Prostate gland (tissue), 2 donors: ENCODE data around the gene SESN3. TPM values are rescaled to one million over a fixed set of nuclear protein-coding genes. Genes with fewer than 3 reads are reported as not detected.

Experiments used
- DNase-seq: peaks from one replicate; pipeline ENCODE4 v3.0.0-alpha.2; 2019; ENCODE audit warnings: low spot score
- H3K27ac ChIP-seq, 2 donors: fragments of 200-600 bp; sonication (generic); 2 replicates each; pipeline ENCODE4 v1.5.1; 2017 to 2019
- H3K27me3 ChIP-seq: fragments of 200-600 bp; sonication (generic); replicated peaks from 2 replicates; pipeline ENCODE4 v1.5.1; 2019; ENCODE audit not compliant: insufficient read depth
- H3K36me3 ChIP-seq, 2 donors: fragments of 200-600 bp; sonication (generic); 1 replicate in 1 of 2; 2 replicates in 1 of 2; pipeline versions ENCODE4 v1.5.1 to v1.8.1; 2017 to 2019
- H3K4me1 ChIP-seq: fragments of 200-600 bp; sonication (generic); replicated peaks from 2 replicates; pipeline ENCODE4 v1.5.1; 2019
- H3K4me3 ChIP-seq, 2 donors: fragments of 200-600 bp; sonication (generic); 2 replicates each; pipeline ENCODE4 v1.5.1; 2017 to 2019
- H3K9me3 ChIP-seq: fragments of 200-600 bp; sonication (generic); 2 replicates; pipeline ENCODE4 v1.5.1; 2017
- POLR2A ChIP-seq: fragments of 450-650 bp; IDR thresholded peaks from one replicate; pipeline ENCODE4 v1.6.1; 2016; ENCODE audit warnings: antibody characterized with exemption, mild to moderate bottlenecking
- POLR2AphosphoS5 ChIP-seq: sonication (generic); formaldehyde crosslinking; IDR thresholded peaks from one replicate; pipeline ENCODE4 v1.6.1; 2017; ENCODE audit warnings: antibody characterized with exemption
- WGBS: methylation state at CpG from one replicate; pipeline ENCODE4 v1.1.5; 2018; 5-methylcytosine and 5-hydroxymethylcytosine counted together
- intact Hi-C: fragments of 100-400 bp; cut with DNase I; formaldehyde crosslinking; loops from one replicate; pipeline ENCODE4 v1.14.2; 2022
- total RNA-seq, 2 donors: library from RNA; depleted of rRNA; stranded (reverse); fragments of >200 nt; gene quantifications; one replicate each; pipeline ENCODE4 v1.1.0, GENCODE V29; 2016
- TF ChIP-seq, protein P1 (sequence below), 4 experiments: fragments of 200-600 bp in 2 of 4; fragments of 450-650 bp in 2 of 4; sonication (generic) in 2 of 4; IDR thresholded peaks; 1 replicate in 3 of 4; 2 replicates in 1 of 4; pipeline ENCODE4 v1.5.1; 2016 to 2019; ENCODE audit warnings: antibody characterized with exemption in 4 of 4, mild to moderate bottlenecking in 2 of 4, moderate library complexity in 2 of 4

Gene SESN3
- total RNA-seq, 2 donors from 2014 or later, result 21.3 to 33.8 TPM

DNA sequence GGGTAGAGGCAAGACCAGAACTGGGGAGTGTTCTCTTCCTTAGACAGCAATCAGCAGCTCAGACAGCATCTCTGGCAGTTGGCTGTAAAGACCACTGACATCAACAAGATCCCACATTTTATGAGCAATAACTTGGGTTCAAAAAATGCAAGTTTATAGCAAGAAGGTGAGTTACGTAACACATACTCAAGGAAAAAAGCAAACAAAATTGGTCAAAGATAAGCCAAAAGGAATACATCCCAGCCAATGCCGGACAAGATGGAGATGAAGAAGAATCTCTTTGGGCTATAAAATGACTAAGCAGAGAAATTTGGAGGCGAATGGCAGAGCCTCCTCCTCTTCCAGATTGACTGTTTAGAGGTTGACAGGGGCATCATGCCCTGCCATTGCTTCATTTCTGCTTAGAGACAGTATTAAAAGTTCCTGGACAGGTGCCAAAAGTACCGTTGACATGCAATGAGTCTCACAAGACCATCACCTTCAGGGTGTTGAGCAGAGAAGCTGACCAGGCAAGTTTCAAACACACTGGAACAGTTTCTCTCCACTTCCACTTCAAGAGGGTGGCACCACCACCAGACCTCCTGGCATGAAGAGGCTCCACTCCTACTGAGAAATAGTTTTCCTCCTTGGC, 85.5 kb downstream of the SESN3 start:
- Histone ChIP-seq H3K4me1 (no peaks in the 10 kb centered on the region), H3K36me3 (no peaks in the 10 kb centered on the region), H3K9me3 (no peaks in the 10 kb centered on the region), H3K4me3 (no peak overlapping the region), H3K27ac (no peak overlapping the region), H3K27me3 (no peaks in the 10 kb centered on the region)
- intact Hi-C loops, result no loop called here
- no peak for DNase-seq
- TF ChIP-seq POLR2AphosphoS5 (no peak), POLR2A (no peak)
- TF ChIP-seq, protein P1, sequence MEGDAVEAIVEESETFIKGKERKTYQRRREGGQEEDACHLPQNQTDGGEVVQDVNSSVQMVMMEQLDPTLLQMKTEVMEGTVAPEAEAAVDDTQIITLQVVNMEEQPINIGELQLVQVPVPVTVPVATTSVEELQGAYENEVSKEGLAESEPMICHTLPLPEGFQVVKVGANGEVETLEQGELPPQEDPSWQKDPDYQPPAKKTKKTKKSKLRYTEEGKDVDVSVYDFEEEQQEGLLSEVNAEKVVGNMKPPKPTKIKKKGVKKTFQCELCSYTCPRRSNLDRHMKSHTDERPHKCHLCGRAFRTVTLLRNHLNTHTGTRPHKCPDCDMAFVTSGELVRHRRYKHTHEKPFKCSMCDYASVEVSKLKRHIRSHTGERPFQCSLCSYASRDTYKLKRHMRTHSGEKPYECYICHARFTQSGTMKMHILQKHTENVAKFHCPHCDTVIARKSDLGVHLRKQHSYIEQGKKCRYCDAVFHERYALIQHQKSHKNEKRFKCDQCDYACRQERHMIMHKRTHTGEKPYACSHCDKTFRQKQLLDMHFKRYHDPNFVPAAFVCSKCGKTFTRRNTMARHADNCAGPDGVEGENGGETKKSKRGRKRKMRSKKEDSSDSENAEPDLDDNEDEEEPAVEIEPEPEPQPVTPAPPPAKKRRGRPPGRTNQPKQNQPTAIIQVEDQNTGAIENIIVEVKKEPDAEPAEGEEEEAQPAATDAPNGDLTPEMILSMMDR (IDR thresholded peaks at IDR 0.05), result no peak
- WGBS, result 60% methylated on average over 4 of the region's 4 CpGs

DNA sequence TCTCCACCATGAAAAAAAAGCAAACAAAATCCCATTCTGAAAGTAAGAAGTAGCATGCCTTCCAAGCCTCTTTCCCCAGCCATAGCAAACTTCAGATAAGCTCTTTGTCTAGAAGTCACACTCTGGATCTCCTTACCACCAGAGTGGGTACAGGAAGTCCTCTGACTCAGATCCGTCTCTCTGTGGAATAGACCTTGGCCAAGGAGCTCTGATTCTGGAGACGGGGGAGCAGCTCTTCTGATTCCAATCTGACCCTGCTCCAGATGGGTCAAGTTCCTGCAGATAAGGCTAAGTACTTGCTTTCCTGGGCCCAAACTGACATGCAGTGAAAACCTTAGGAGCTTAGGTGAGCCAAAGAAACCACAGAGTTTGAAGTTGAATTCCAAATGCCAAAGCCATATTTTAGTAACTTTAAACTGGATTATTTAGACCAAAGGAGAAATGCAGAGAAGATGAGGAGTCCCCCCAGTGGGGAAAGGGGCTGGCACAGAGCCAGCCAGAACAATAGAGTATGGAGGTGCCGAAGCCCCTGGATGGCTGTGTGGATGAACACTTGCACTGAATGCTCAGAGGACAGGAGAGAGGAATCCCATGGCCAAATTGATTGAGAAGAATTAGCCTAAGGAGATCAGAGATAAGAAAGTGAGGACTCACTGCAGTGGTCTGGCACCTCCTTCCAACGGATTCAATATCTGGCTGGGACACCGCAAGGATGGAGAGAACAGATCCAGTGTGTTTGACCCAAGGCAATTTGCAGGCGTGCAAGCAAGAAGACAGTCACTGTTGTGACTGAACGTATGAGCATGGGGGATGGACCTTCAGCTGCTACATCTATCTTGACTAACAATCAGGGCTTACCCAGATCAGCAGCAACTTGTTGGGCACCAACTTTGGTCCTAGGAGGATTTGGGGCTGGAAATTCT, 86.4 kb downstream of the SESN3 start:
- H3K9me3 ChIP-seq, result no peaks in the 10 kb centered on the region
- DNase-seq, result no peak
- H3K36me3 ChIP-seq, result no peaks in the 10 kb centered on the region
- TF ChIP-seq, protein P1 (IDR thresholded peaks at IDR 0.05), result no peak
- no peak for TF ChIP-seq POLR2A
- no peak for TF ChIP-seq POLR2AphosphoS5
- H3K27ac ChIP-seq, result no peak overlapping the region
- H3K4me1 ChIP-seq, result no peaks in the 10 kb centered on the region
- WGBS, result 84% methylated on average over 7 of the region's 7 CpGs
- no peak overlapping the region for H3K4me3 ChIP-seq
- no peaks in the 10 kb centered on the region for H3K27me3 ChIP-seq
- intact Hi-C loops, result no loop called here

DNA sequence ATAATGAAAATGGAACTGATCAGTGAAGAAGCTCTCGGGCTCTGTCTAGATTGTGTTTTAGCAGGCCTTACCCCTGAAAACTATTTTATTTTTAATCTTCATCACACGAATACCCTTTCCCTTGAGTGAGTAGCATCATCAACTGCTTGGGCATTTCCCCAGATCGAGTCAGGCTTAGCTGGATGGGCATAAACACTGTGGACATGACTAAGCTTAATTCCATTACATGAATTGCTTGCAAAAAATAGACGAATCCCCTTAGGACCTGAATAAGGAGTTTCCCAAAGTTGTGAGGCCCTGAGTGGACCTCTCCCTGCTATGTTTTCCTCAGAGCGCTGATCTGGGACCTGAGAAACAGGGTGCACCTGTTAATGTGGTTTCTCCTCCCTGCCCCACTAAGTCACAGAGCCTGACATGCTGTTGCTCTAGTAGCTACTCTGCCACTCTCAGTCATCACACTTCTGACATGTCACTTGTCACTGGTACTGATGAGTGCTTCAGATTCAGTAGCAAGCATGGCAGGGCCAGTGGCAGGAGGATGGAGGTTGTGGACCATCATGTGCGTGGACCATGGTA, 87.8 kb downstream of the SESN3 start:
- intact Hi-C loops, result no loop called here
- Histone ChIP-seq H3K36me3 (no peaks in the 10 kb centered on the region), H3K27me3 (no peaks in the 10 kb centered on the region), H3K27ac (no peak overlapping the region), H3K4me1 (no peaks in the 10 kb centered on the region), H3K4me3 (no peak overlapping the region), H3K9me3 (no peaks in the 10 kb centered on the region)
- DNase-seq, result no peak
- WGBS, result 78% methylated on average over 6 of the region's 6 CpGs
- no peak for TF ChIP-seq POLR2A
- TF ChIP-seq, protein P1 (IDR thresholded peaks at IDR 0.05), result no peak

DNA sequence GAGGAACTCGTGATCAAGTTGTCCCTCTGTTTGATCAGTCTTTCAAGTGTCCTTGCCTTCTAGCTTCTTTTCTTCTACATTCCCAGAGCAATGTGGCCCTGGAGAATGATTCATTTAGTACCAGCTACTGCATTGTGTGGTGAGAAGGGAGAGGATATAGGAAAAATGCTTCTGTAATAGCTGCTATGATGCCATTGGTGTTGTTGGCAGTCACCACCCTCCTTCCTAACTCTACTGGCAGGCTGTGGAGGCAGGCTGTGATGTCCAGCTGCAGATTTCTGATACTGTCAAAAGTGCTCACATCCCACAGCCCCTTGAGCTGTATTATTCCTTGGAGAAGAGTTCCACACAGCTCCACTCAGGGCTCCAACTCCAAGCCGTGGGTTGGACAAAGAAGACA, 88.6 kb downstream of the SESN3 start:
- Histone ChIP-seq H3K27me3 (no peaks in the 10 kb centered on the region), H3K4me3 (no peak overlapping the region), H3K9me3 (no peaks in the 10 kb centered on the region), H3K36me3 (no peaks in the 10 kb centered on the region), H3K27ac (no peak overlapping the region), H3K4me1 (no peaks in the 10 kb centered on the region)
- intact Hi-C loops, result no loop called here
- no peak for DNase-seq
- WGBS, result 49% methylated on average over 2 of the region's 2 CpGs
- TF ChIP-seq, protein P1 (IDR thresholded peaks at IDR 0.05), result no peak
- TF ChIP-seq POLR2AphosphoS5 (no peak), POLR2A (no peak)
